RWPE1 (cell line): ENCODE results near the gene WWTR1.

Experiments
- CTCF ChIA-PET: fragments of 350-600 bp; sonication (Branson Sonifier 250); formaldehyde crosslinking; extraction: SDS; loops from one replicate; lab custom pipeline; 2021; lab: Yijun Ruan, JAX
- POLR2A ChIA-PET: fragments of 400-600 bp; formaldehyde crosslinking; extraction: SDS; loops from one replicate; lab custom pipeline; 2020; ENCODE audit warnings: antibody characterized with exemption; ENCODE audit not compliant: low non-redundant PET; lab: Yijun Ruan, JAX
- DNase-seq: peaks from one replicate; pipeline ENCODE4 v3.0.0; 2012; ENCODE audit warnings: low spot score
- H3K27ac ChIP-seq: fragments of 450-650 bp; 2 replicates; pipeline ENCODE4 v1.5.1; 2017
- TF ChIP-seq, protein P1 (sequence below): fragments of 450-650 bp; conservative IDR thresholded peaks from 2 replicates; pipeline ENCODE4 v1.5.1; 2017; ENCODE audit warnings: low read depth, mild to moderate bottlenecking

The WWTR1 gene

GRCh38 chr3:149701206-149701976 lies 43.6 kb upstream of the WWTR1 start:
- ChIA-PET CTCF (no interaction called here), POLR2A (no interaction called here)
- no peak for DNase-seq
- no peak overlapping the region for H3K27ac ChIP-seq
- TF ChIP-seq, protein P1, sequence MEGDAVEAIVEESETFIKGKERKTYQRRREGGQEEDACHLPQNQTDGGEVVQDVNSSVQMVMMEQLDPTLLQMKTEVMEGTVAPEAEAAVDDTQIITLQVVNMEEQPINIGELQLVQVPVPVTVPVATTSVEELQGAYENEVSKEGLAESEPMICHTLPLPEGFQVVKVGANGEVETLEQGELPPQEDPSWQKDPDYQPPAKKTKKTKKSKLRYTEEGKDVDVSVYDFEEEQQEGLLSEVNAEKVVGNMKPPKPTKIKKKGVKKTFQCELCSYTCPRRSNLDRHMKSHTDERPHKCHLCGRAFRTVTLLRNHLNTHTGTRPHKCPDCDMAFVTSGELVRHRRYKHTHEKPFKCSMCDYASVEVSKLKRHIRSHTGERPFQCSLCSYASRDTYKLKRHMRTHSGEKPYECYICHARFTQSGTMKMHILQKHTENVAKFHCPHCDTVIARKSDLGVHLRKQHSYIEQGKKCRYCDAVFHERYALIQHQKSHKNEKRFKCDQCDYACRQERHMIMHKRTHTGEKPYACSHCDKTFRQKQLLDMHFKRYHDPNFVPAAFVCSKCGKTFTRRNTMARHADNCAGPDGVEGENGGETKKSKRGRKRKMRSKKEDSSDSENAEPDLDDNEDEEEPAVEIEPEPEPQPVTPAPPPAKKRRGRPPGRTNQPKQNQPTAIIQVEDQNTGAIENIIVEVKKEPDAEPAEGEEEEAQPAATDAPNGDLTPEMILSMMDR, result no peak

- ChIA-PET CTCF (no interaction called here), POLR2A (no interaction called here)
- TF ChIP-seq, protein P1, result no peak
Observed at GRCh38 chr3:149688122-149688757, 30.4 kb upstream of the WWTR1 start.

DNA sequence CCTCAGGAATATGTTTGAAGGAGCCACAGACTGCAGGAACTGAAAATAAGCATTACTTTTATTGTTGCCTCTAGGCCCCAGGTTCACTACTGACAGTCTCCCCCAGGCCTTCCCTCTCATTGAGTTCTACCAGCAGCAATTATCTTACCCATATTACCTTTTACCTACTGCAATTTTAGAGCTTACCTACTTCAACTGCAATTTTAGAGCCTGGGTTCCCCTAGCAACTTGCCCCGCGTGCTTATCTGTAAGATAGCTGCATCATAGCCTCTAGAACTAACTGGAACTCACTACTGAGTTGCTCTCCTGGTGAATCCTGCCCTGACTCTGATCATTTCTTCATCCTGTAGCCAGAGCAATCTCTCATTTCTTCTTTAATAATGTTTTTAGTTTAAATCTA lies 29.2 kb upstream of the WWTR1 start:
- no peak for DNase-seq
- ChIA-PET CTCF (interaction anchor here (0.6 kb wide), 3 partner anchors 143 to 169 kb away, joined by 3 read pairs; no protein-coding TSS in a partner anchor), POLR2A (no interaction called here)
- TF ChIP-seq, protein P1, result no peak
- H3K27ac ChIP-seq, result no peak overlapping the region

More at GRCh38 chr3:149688122-149688757, 30.4 kb upstream of the WWTR1 start:
- no peak for DNase-seq
- no peak overlapping the region for H3K27ac ChIP-seq

DNA sequence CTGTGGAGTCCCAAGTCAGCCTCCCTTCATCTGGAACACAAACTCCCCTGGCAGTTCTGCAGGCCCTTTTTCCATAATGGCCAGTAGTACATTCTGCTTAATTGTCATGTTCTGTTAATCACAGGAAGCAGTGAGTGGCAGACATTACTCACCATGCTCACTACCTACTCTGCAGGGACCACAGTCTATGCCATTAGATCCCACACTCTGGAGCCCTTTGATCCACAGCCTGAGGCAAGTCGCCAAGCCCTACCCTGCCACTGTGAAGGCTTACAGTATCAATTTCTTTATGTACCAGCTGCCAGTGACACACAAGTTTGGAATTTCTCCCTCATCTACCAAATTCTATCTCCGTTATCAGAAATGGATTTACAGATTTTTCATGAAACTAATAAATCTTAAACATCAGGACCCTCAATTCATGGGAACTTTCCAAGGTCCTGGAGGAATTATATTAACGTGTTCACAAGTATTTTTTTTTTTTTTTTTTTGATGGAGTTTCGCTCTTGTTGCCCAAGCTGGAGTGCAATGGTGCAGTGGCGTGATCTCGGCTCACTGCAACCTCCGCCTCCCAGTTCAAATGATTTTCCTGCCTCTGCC lies 20.6 kb upstream of the WWTR1 start:
- no peak overlapping the region for H3K27ac ChIP-seq
- ChIA-PET CTCF (interaction anchor here (0.6 kb wide), 1 partner anchor 555 kb away, joined by 4 read pairs; no protein-coding TSS in a partner anchor), POLR2A (no interaction called here)
- TF ChIP-seq, protein P1, result no peak
- DNase-seq, result no peak

DNA sequence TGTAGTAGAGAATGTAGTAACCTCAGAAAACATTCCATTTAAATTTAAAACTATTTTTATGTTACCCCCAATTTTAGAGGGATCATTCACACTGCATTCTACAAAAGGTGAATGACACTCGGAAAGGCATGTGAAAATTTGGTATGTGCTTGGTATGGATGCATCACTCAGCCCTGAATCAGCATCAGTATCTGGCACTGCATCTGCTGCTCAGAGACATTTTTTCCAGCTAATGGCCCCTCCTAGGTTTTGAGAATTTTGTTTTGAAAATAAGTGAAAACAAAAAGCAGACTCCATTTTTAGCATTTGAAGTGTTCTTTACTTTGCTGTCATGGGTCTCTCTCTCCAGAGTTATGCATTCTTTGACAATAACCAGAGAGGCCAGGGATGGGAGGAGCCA lies 15.6 kb upstream of the WWTR1 start:
- CTCF ChIA-PET, result interaction anchor here (0.6 kb wide), 1 partner anchor 613 kb away, joined by 3 read pairs; no protein-coding TSS in a partner anchor
- DNase-seq, result no peak
- no peak overlapping the region for H3K27ac ChIP-seq
- POLR2A ChIA-PET, result no interaction called here
- TF ChIP-seq, protein P1, result no peak

DNA sequence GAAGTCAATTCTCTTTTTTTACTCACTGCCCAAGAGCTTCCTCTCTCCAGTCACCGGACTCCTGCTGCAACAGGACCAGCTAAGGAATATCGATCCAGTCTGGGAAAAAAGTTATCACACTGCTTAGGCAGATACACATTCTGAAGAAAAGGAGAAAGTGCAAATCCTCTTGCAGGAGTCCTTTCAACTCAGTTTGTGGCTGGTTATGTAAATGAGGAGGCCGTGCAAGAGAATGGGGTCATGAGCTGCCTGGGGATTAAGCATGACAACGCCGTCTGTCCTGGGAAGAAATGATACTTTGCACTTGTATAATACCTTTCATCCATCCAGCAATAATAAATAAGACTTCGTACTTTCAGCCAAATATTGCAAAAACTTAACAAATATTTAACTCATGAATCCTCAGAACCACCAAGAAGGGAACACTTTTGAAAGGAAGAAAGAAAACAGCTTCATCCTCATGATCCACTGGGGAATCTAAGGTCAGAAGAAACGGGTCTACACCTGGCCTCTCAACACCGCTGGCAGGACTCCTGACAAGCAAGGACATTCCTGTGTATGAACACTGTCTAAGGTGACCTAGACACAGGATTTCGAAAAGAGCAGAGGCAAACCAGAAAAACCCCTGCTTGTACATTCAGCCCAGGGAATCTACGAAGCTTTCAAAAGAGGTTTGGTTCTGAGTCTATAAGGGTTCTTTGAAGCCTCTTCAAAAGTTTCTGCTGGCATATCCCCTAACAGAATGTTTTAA lies 13.1 kb upstream of the WWTR1 start:
- CTCF ChIA-PET, result interaction anchor here (1.2 kb wide), 1 partner anchor 11 kb away, joined by 6 read pairs; no protein-coding TSS in a partner anchor
- H3K27ac ChIP-seq, result no peak overlapping the region
- no peak for DNase-seq
- POLR2A ChIA-PET, result no interaction called here
- TF ChIP-seq, protein P1, result no peak
